SK-N-SH (cell line): Measurements from ENCODE around the gene CCL7. TPM values are rescaled to one million over a fixed set of nuclear protein-coding genes. Genes with fewer than 3 reads are reported as not detected.
A peak's percentile ranks its signal among the peaks of the same experiment; 100 is the strongest.

Source experiments
- CHD2 ChIP-seq: fragments of 150-350 bp; IDR thresholded peaks from 2 replicates; pipeline ENCODE4 v1.6.1; 2018; ENCODE audit warnings: low read length; ENCODE audit not compliant: partially characterized antibody
- ELF1 ChIP-seq: IDR thresholded peaks from 2 replicates; pipeline ENCODE4 v1.4.0; 2012
- EZH2phosphoT487 ChIP-seq: fragments of 200-600 bp; sonication (generic); IDR thresholded peaks from 2 replicates; pipeline ENCODE4 v1.6.1; 2017; ENCODE audit warnings: low read depth, mixed run types, mild to moderate bottlenecking, antibody characterized with exemption, moderate library complexity, borderline replicate concordance
- FOSL2 ChIP-seq: IDR thresholded peaks from 2 replicates; pipeline ENCODE4 v1.4.0; 2012; ENCODE audit warnings: low read depth, mild to moderate bottlenecking, moderate library complexity, borderline replicate concordance
- FOXJ3 ChIP-seq: sonication (generic); formaldehyde crosslinking; IDR thresholded peaks from 2 replicates; pipeline ENCODE4 v1.5.1; 2020; ENCODE audit warnings: mild to moderate bottlenecking, missing genetic modification reagents
- GABPA ChIP-seq: IDR thresholded peaks from 2 replicates; pipeline ENCODE4 v1.4.0; 2012; ENCODE audit warnings: low read depth, mild to moderate bottlenecking
- JUND ChIP-seq: IDR thresholded peaks from 2 replicates; pipeline ENCODE4 v1.4.0; 2012
- MEF2A ChIP-seq: IDR thresholded peaks from 2 replicates; pipeline ENCODE4 v1.4.0; 2012; ENCODE audit warnings: low read depth, borderline replicate concordance
- MXI1 ChIP-seq: IDR thresholded peaks from 2 replicates; pipeline ENCODE4 v1.6.1; 2012; ENCODE audit warnings: mild to moderate bottlenecking, low read depth, low read length, improper control_type of control experiment
- NFIC ChIP-seq: IDR thresholded peaks from 2 replicates; pipeline ENCODE4 v1.4.0; 2012; ENCODE audit warnings: borderline replicate concordance
- NRF1 ChIP-seq: IDR thresholded peaks from 2 replicates; pipeline ENCODE4 v1.6.1; 2012; ENCODE audit warnings: low read depth, mild to moderate bottlenecking, low read length
- PBX3 ChIP-seq: IDR thresholded peaks from 2 replicates; pipeline ENCODE4; 2012
- POLR2AphosphoS5 ChIP-seq: IDR thresholded peaks from 2 replicates; pipeline ENCODE4 v1.6.1; 2012; ENCODE audit warnings: low read depth, low read length
- RAD21 ChIP-seq: IDR thresholded peaks from 2 replicates; pipeline ENCODE4 v1.6.1; 2012; ENCODE audit warnings: mild to moderate bottlenecking, low read length
- RCOR1 ChIP-seq: fragments of 150-350 bp; IDR thresholded peaks from 2 replicates; pipeline ENCODE4 v1.6.1; 2017; ENCODE audit warnings: antibody characterized with exemption, low read length
- RFX5 ChIP-seq: IDR thresholded peaks from 2 replicates; pipeline ENCODE4 v1.6.1; 2012; ENCODE audit warnings: mild to moderate bottlenecking, improper control_type of control experiment, low read length
- RXRA ChIP-seq: IDR thresholded peaks from 2 replicates; pipeline ENCODE4 v1.4.0; 2012; ENCODE audit warnings: low read depth, mild to moderate bottlenecking, borderline replicate concordance
- SIN3A ChIP-seq: IDR thresholded peaks from 2 replicates; pipeline ENCODE4 v1.6.1; 2012; ENCODE audit warnings: low read depth, mild to moderate bottlenecking, low read length, moderate library complexity, borderline replicate concordance
- SMC3 ChIP-seq: IDR thresholded peaks from 2 replicates; pipeline ENCODE4 v1.6.1; 2012; ENCODE audit warnings: low read depth, low read length, improper control_type of control experiment
- TCF12 ChIP-seq: IDR thresholded peaks from 2 replicates; pipeline ENCODE4 v1.4.0; 2012
- TEAD4 ChIP-seq: IDR thresholded peaks from 2 replicates; pipeline ENCODE4 v1.4.0; 2012; ENCODE audit warnings: mild to moderate bottlenecking, borderline replicate concordance; ENCODE audit not compliant: insufficient read depth
- USF1 ChIP-seq: IDR thresholded peaks from 2 replicates; pipeline ENCODE4 v1.4.0; 2012; ENCODE audit warnings: low read depth, borderline replicate concordance
- polyA plus RNA-seq, 3 experiments: library from polyadenylated mRNA; depleted of rRNA; stranded (reverse); fragments of >200 nt; gene quantifications; 2 replicates each; pipeline ENCODE4 v1.2.3, GENCODE V29; 2012
- TF ChIP-seq, protein P1 (sequence below): IDR thresholded peaks from 2 replicates; pipeline ENCODE4 v1.6.1; 2012; ENCODE audit warnings: mild to moderate bottlenecking, low read depth, low read length, moderate library complexity
- TF ChIP-seq, protein P2 (sequence below): fragments of 150-350 bp; IDR thresholded peaks from 2 replicates; pipeline ENCODE4 v1.6.1; 2017; ENCODE audit warnings: antibody characterized with exemption, low read length, low read depth, borderline replicate concordance
- TF ChIP-seq, protein P3 (sequence below): IDR thresholded peaks from 2 replicates; pipeline ENCODE4 v1.4.0; 2012; ENCODE audit warnings: low read depth, borderline replicate concordance
- TF ChIP-seq, protein P4 (sequence below): fragments of 200-600 bp; sonication (generic); IDR thresholded peaks from 2 replicates; pipeline ENCODE4 v1.6.1; 2017; ENCODE audit warnings: antibody characterized with exemption, mild to moderate bottlenecking, moderate library complexity

CCL7 gene
- polyA plus RNA-seq, 1 of the 3 experiments (the other 2 are of a cell fraction) = 0.72 TPM

- TF ChIP-seq, protein P1, sequence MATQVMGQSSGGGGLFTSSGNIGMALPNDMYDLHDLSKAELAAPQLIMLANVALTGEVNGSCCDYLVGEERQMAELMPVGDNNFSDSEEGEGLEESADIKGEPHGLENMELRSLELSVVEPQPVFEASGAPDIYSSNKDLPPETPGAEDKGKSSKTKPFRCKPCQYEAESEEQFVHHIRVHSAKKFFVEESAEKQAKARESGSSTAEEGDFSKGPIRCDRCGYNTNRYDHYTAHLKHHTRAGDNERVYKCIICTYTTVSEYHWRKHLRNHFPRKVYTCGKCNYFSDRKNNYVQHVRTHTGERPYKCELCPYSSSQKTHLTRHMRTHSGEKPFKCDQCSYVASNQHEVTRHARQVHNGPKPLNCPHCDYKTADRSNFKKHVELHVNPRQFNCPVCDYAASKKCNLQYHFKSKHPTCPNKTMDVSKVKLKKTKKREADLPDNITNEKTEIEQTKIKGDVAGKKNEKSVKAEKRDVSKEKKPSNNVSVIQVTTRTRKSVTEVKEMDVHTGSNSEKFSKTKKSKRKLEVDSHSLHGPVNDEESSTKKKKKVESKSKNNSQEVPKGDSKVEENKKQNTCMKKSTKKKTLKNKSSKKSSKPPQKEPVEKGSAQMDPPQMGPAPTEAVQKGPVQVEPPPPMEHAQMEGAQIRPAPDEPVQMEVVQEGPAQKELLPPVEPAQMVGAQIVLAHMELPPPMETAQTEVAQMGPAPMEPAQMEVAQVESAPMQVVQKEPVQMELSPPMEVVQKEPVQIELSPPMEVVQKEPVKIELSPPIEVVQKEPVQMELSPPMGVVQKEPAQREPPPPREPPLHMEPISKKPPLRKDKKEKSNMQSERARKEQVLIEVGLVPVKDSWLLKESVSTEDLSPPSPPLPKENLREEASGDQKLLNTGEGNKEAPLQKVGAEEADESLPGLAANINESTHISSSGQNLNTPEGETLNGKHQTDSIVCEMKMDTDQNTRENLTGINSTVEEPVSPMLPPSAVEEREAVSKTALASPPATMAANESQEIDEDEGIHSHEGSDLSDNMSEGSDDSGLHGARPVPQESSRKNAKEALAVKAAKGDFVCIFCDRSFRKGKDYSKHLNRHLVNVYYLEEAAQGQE = peak; percentile 80
- TF ChIP-seq USF1 = no peak
- TF ChIP-seq SMC3 = no peak
- TF ChIP-seq MXI1 = no peak
- peak; percentile 59 for TF ChIP-seq JUND
- TF ChIP-seq EZH2phosphoT487 = no peak
- peak; percentile 78 for TF ChIP-seq TCF12
- no peak for TF ChIP-seq RFX5
- TF ChIP-seq RAD21 = no peak
- peak; percentile 24; the same call in 1 of the 2 replicates for TF ChIP-seq POLR2AphosphoS5
- peak; percentile 66; the same call in 1 of the 2 replicates for TF ChIP-seq FOSL2
- no peak for TF ChIP-seq RCOR1
- TF ChIP-seq PBX3 = peak; percentile 83
- no peak for TF ChIP-seq NRF1
- peak; percentile 85; the same call in 1 of the 2 replicates for TF ChIP-seq SIN3A
- no peak for TF ChIP-seq CHD2
- peak; percentile 80 for TF ChIP-seq RXRA
- peak; percentile 97 for TF ChIP-seq NFIC
- TF ChIP-seq MEF2A = peak; percentile 31; the same call in 1 of the 2 replicates
- TF ChIP-seq, protein P2, sequence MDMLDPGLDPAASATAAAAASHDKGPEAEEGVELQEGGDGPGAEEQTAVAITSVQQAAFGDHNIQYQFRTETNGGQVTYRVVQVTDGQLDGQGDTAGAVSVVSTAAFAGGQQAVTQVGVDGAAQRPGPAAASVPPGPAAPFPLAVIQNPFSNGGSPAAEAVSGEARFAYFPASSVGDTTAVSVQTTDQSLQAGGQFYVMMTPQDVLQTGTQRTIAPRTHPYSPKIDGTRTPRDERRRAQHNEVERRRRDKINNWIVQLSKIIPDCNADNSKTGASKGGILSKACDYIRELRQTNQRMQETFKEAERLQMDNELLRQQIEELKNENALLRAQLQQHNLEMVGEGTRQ = no peak
- no peak for TF ChIP-seq GABPA
- no peak for TF ChIP-seq FOXJ3 (CRISPR knock-in tag)
- TF ChIP-seq, protein P3, sequence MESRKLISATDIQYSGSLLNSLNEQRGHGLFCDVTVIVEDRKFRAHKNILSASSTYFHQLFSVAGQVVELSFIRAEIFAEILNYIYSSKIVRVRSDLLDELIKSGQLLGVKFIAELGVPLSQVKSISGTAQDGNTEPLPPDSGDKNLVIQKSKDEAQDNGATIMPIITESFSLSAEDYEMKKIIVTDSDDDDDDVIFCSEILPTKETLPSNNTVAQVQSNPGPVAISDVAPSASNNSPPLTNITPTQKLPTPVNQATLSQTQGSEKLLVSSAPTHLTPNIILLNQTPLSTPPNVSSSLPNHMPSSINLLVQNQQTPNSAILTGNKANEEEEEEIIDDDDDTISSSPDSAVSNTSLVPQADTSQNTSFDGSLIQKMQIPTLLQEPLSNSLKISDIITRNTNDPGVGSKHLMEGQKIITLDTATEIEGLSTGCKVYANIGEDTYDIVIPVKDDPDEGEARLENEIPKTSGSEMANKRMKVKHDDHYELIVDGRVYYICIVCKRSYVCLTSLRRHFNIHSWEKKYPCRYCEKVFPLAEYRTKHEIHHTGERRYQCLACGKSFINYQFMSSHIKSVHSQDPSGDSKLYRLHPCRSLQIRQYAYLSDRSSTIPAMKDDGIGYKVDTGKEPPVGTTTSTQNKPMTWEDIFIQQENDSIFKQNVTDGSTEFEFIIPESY = peak; percentile 51; the same call in 1 of the 2 replicates
- TF ChIP-seq TEAD4 = peak; percentile 62
- TF ChIP-seq ELF1 = peak; percentile 45; the same call in 1 of the 2 replicates
- TF ChIP-seq, protein P4, sequence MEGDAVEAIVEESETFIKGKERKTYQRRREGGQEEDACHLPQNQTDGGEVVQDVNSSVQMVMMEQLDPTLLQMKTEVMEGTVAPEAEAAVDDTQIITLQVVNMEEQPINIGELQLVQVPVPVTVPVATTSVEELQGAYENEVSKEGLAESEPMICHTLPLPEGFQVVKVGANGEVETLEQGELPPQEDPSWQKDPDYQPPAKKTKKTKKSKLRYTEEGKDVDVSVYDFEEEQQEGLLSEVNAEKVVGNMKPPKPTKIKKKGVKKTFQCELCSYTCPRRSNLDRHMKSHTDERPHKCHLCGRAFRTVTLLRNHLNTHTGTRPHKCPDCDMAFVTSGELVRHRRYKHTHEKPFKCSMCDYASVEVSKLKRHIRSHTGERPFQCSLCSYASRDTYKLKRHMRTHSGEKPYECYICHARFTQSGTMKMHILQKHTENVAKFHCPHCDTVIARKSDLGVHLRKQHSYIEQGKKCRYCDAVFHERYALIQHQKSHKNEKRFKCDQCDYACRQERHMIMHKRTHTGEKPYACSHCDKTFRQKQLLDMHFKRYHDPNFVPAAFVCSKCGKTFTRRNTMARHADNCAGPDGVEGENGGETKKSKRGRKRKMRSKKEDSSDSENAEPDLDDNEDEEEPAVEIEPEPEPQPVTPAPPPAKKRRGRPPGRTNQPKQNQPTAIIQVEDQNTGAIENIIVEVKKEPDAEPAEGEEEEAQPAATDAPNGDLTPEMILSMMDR = no peak
These were observed 17.4 kb upstream of the CCL7 start (continued) for GRCh38 chr17:34252444-34253138.
